Tibial nerve (tissue), 4 donors: ENCODE results near the gene CLDN11. TPM values are rescaled to one million over a fixed set of nuclear protein-coding genes. Genes with fewer than 3 reads are reported as not detected.

Experiments
- DNase-seq, 2 donors: peaks; one replicate each; pipeline ENCODE4 v3.0.0-alpha.2; 2019; ENCODE audit warnings: low spot score in 2 of 2
- H3K27ac ChIP-seq, 4 donors: fragments of 200-600 bp; sonication (generic) in 3 of 4; one replicate each; pipeline ENCODE4 v1.5.1; 2017 to 2019; ENCODE audit warnings: mild to moderate bottlenecking in 1 of 4
- H3K27me3 ChIP-seq, 2 donors: fragments of 200-600 bp; sonication (generic) in 1 of 2; one replicate each; pipeline versions ENCODE4 v1.5.1 to v1.6.0; 2017 to 2019
- H3K36me3 ChIP-seq, 3 donors: fragments of 200-600 bp; sonication (generic); one replicate each; pipeline ENCODE4 v1.5.1; 2018 to 2019
- H3K4me1 ChIP-seq, 4 donors: fragments of 200-600 bp; sonication (generic) in 3 of 4; one replicate each; pipeline ENCODE4 v1.5.1; 2017 to 2019
- H3K4me3 ChIP-seq, 4 donors: fragments of 200-600 bp; sonication (generic) in 3 of 4; one replicate each; pipeline ENCODE4 v1.5.1; 2017 to 2019; ENCODE audit warnings: mild to moderate bottlenecking in 1 of 4, moderate library complexity in 1 of 4
- H3K9me3 ChIP-seq, 4 donors: fragments of 200-600 bp; sonication (generic) in 3 of 4; one replicate each; pipeline ENCODE4 v1.5.1; 2017 to 2019
- EP300 ChIP-seq, 2 donors: sonication (generic); formaldehyde crosslinking; IDR thresholded peaks; one replicate each; pipeline ENCODE4 v1.6.1; 2017; ENCODE audit warnings: antibody characterized with exemption in 2 of 2, mild to moderate bottlenecking in 1 of 2
- POLR2A ChIP-seq, 2 donors: fragments of 450-650 bp; IDR thresholded peaks; one replicate each; pipeline ENCODE4 v1.6.1; 2017; ENCODE audit warnings: antibody characterized with exemption in 2 of 2, mild to moderate bottlenecking in 2 of 2, moderate library complexity in 2 of 2
- WGBS, 2 donors: methylation state at CpG; one replicate each; pipeline ENCODE4 v1.1.5; 2018; 5-methylcytosine and 5-hydroxymethylcytosine counted together
- total RNA-seq, 4 donors: library from RNA; depleted of rRNA; stranded (reverse); fragments of >200 nt; gene quantifications; one replicate each; pipeline ENCODE4 v1.1.0, GENCODE V29; 2016
- TF ChIP-seq, protein P1 (sequence below), 5 experiments: fragments of 200-600 bp in 3 of 5; fragments of 450-650 bp in 2 of 5; sonication (generic) in 3 of 5; IDR thresholded peaks; one replicate each; pipeline ENCODE4 v1.5.1; 2016 to 2019; ENCODE audit warnings: antibody characterized with exemption in 5 of 5, mild to moderate bottlenecking in 3 of 5, moderate library complexity in 2 of 5

CLDN11 gene
- total RNA-seq, 4 donors from 2014 or later: 32.0 to 65.1 (median 52.8) TPM

DNA sequence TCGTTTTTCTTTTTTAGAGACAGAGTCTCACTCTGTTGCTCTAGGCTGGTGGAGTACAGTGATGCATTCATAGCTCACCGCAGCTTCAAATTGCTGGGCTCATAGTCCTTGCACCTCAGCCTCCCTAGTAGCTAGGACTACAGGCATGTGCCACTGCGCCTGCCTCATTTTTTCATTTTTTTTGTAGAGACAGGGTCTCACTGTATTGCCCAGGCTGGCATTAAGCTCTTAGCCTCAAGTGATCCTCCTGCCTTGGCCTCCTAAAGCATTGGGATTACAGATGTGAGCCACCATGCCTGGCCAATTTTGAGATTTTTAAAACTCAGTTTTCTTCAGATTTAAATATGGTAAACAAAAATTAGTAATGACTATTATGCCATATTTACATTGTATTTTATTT is 32.2 kb upstream of the CLDN11 start:
- H3K4me1 ChIP-seq: no peaks in the 10 kb centered on the region
- DNase-seq: no peak
- peaks cover 2 to 77% (median 7%) of the 10 kb centered on the region in 3 donors for H3K36me3 ChIP-seq
- TF ChIP-seq, protein P1, sequence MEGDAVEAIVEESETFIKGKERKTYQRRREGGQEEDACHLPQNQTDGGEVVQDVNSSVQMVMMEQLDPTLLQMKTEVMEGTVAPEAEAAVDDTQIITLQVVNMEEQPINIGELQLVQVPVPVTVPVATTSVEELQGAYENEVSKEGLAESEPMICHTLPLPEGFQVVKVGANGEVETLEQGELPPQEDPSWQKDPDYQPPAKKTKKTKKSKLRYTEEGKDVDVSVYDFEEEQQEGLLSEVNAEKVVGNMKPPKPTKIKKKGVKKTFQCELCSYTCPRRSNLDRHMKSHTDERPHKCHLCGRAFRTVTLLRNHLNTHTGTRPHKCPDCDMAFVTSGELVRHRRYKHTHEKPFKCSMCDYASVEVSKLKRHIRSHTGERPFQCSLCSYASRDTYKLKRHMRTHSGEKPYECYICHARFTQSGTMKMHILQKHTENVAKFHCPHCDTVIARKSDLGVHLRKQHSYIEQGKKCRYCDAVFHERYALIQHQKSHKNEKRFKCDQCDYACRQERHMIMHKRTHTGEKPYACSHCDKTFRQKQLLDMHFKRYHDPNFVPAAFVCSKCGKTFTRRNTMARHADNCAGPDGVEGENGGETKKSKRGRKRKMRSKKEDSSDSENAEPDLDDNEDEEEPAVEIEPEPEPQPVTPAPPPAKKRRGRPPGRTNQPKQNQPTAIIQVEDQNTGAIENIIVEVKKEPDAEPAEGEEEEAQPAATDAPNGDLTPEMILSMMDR (IDR thresholded peaks at IDR 0.05): no peak
- TF ChIP-seq EP300 (IDR thresholded peaks at IDR 0.05) (no peak), POLR2A (IDR thresholded peaks at IDR 0.05) (no peak)
- WGBS, 2 donors: 82% methylated on average over 3 of the region's 3 CpGs
- H3K27me3 ChIP-seq: no peaks in the 10 kb centered on the region
- no peaks in the 10 kb centered on the region for H3K9me3 ChIP-seq
- H3K4me3 ChIP-seq: no peak overlapping the region
- no peak overlapping the region for H3K27ac ChIP-seq

DNA sequence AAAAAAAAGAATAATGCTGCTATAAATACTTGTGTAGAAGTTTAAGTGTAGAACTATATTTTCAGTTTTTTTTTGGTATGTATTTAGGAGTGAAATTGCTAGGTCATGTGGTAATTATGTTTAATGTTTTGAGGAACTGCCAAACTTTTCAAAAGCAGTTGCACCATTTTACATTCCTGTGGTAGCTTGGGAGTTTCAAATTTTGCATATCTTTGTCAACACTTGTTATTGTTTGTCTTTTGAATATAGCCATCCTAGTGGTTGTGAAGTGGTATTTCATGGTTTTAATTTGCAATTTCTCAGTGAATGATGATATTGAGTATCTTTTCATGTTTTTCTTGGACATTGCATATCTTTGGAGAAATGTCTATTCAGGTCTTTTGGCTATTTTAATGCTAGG is 30.7 kb upstream of the CLDN11 start:
- no peaks in the 10 kb centered on the region for H3K27me3 ChIP-seq
- no peak for DNase-seq
- H3K9me3 ChIP-seq: no peaks in the 10 kb centered on the region
- H3K27ac ChIP-seq: no peak overlapping the region
- H3K4me1 ChIP-seq: peaks cover 0 to 3% (median 0%) of the 10 kb centered on the region in 4 donors
- peaks cover 2 to 77% (median 7%) of the 10 kb centered on the region in 3 donors for H3K36me3 ChIP-seq
- no peak overlapping the region for H3K4me3 ChIP-seq
- TF ChIP-seq, protein P1 (IDR thresholded peaks at IDR 0.05): no peak
- no peak for TF ChIP-seq EP300 (IDR thresholded peaks at IDR 0.05)
- TF ChIP-seq POLR2A (IDR thresholded peaks at IDR 0.05): no peak

DNA sequence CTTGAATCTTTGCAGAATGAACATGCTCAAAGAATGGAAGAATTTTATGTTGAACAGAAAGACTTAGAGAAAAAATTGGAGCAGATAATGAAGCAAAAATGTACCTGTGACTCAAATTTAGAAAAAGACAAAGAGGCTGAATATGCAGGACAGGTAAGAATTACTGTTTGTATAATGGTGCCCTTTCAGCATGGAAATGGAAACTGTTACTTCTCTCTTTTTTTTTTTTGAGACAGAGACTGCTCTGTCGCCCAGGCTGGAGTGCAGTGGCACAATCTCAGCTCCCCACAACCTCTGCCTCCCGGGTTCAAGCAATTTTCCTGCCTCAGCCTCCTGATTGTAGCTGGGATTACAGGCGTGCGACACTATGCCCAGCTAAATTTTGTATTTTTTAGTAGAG is 27.6 kb upstream of the CLDN11 start:
- no peaks in the 10 kb centered on the region for H3K27me3 ChIP-seq
- no peak overlapping the region for H3K27ac ChIP-seq
- DNase-seq: no peak
- no peaks in the 10 kb centered on the region for H3K9me3 ChIP-seq
- peaks cover 2 to 58% (median 3%) of the 10 kb centered on the region in 3 donors for H3K36me3 ChIP-seq
- TF ChIP-seq, protein P1 (IDR thresholded peaks at IDR 0.05): no peak
- TF ChIP-seq POLR2A (IDR thresholded peaks at IDR 0.05): no peak
- no peak for TF ChIP-seq EP300 (IDR thresholded peaks at IDR 0.05)
- 83 to 84% methylated on average over 4 of the region's 4 CpGs for WGBS, 2 donors
- H3K4me3 ChIP-seq: no peak overlapping the region
- peaks cover 0 to 3% (median 0%) of the 10 kb centered on the region in 4 donors for H3K4me1 ChIP-seq

DNA sequence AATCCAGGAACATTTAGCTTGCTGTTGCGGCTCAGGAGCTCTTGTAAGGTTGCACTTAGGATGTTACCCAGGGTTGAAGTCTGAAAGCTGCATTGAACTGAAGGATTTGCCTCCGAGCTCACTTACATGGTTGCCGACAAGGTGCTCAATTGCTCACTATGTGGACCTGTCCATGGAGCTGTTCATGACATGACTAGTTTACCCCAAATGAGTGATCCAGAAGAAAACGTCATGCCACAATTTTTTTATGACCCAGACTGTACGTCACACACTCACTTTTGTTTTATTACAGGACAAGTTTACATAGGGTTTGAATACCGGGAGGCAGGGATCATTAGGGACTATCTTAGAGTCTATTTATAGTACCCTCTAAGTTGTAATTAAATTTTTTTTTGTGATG is 21.0 kb upstream of the CLDN11 start:
- Histone ChIP-seq H3K9me3 (no peaks in the 10 kb centered on the region), H3K4me1 (no peaks in the 10 kb centered on the region), H3K36me3 (peaks cover 0 to 12% (median 0%) of the 10 kb centered on the region in 3 donors), H3K27ac (no peak overlapping the region), H3K4me3 (no peak overlapping the region), H3K27me3 (no peaks in the 10 kb centered on the region)
- no peak for DNase-seq
- WGBS, 2 donors: 79 to 85% methylated on average over 6 of the region's 6 CpGs
- TF ChIP-seq EP300 (IDR thresholded peaks at IDR 0.05): no peak
- TF ChIP-seq POLR2A (IDR thresholded peaks at IDR 0.05): no peak
- TF ChIP-seq, protein P1 (IDR thresholded peaks at IDR 0.05): no peak

DNA sequence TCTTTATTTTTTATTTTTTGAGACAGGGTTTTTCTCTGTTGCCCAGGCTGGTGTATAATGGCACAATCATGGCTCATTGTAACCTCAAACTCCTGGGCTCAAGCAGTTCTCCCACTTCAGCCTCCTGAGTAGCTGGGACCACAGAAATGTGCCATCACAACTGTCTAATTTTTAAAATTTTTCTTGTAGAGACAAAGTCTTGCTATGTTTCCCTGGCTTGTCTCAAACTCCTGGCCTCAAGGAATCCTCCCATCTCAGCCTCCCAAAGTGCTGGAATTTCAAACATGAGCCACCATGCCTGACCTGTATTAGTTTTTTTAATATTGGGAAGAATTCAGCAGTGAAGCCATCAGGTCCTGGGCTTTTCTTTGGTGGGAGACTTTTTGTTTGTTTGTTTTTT is 13.6 kb upstream of the CLDN11 start:
- no peak overlapping the region for H3K27ac ChIP-seq
- no peak for DNase-seq
- H3K9me3 ChIP-seq: no peaks in the 10 kb centered on the region
- H3K36me3 ChIP-seq: no peaks in the 10 kb centered on the region
- TF ChIP-seq, protein P1 (IDR thresholded peaks at IDR 0.05): no peak
- no peak for TF ChIP-seq POLR2A (IDR thresholded peaks at IDR 0.05)
- TF ChIP-seq EP300 (IDR thresholded peaks at IDR 0.05): no peak
- no peaks in the 10 kb centered on the region for H3K4me1 ChIP-seq
- no peaks in the 10 kb centered on the region for H3K27me3 ChIP-seq
- H3K4me3 ChIP-seq: no peak overlapping the region
